ENCODE results near the gene CRTAP.

- TF ChIP-seq, protein P1, sequence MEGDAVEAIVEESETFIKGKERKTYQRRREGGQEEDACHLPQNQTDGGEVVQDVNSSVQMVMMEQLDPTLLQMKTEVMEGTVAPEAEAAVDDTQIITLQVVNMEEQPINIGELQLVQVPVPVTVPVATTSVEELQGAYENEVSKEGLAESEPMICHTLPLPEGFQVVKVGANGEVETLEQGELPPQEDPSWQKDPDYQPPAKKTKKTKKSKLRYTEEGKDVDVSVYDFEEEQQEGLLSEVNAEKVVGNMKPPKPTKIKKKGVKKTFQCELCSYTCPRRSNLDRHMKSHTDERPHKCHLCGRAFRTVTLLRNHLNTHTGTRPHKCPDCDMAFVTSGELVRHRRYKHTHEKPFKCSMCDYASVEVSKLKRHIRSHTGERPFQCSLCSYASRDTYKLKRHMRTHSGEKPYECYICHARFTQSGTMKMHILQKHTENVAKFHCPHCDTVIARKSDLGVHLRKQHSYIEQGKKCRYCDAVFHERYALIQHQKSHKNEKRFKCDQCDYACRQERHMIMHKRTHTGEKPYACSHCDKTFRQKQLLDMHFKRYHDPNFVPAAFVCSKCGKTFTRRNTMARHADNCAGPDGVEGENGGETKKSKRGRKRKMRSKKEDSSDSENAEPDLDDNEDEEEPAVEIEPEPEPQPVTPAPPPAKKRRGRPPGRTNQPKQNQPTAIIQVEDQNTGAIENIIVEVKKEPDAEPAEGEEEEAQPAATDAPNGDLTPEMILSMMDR (conservative IDR thresholded peaks at IDR 0.05) = no peak
- TF ChIP-seq ZFX (IDR thresholded peaks at IDR 0.05) = no peak
Observed at GRCh38 chr3:33089515-33089914, 24.3 kb upstream of the CRTAP start.

Measured in C4-2B (cell line).